Panc1 (cell line): ENCODE data around the gene MS4A4E. TPM values are rescaled to one million over a fixed set of nuclear protein-coding genes. Genes with fewer than 3 reads are reported as not detected.

Experiments
- ATAC-seq: fragments of 200-7000 bp; cut with Tn5 transposase; 2 replicates; pipeline ENCODE4 v1.9.1; 2020; ENCODE audit warnings: mild to moderate bottlenecking, moderate library complexity
- BruUV-seq: library from RNA; stranded (reverse); fragments of 400-500 nt; replicated peaks from 2 replicates; lab custom pipeline; 2021; lab: Mats Ljungman, UMichigan
- CTCF ChIA-PET: fragments of 300-600 bp; sonication (Branson Sonifier 250); formaldehyde crosslinking; loops from one replicate; lab custom pipeline; 2022; ENCODE audit warnings: antibody characterized with exemption; lab: Charles Lee
- POLR2A ChIA-PET: fragments of 300-600 bp; sonication (Branson Sonifier 250); formaldehyde crosslinking; loops from one replicate; lab custom pipeline; 2022; ENCODE audit warnings: antibody characterized with exemption; lab: Charles Lee
- DNase-seq: peaks from one replicate; pipeline ENCODE4 v3.0.0-alpha.2; 2010; ENCODE audit warnings: low read depth, low spot score
- H3K27ac ChIP-seq: 2 replicates; pipeline ENCODE4 v1.5.1; 2011; ENCODE audit warnings: mild to moderate bottlenecking, low read length, inconsistent platforms
- H3K27me3 ChIP-seq: fragments of 200-500 bp; sonication (Bioruptor generic); 2 replicates; pipeline ENCODE4 v1.6.0; 2014; ENCODE audit warnings: low read length, inconsistent platforms; ENCODE audit not compliant: control insufficient read depth, insufficient read depth
- H3K36me3 ChIP-seq: fragments of 200-500 bp; sonication (Bioruptor generic); 2 replicates; pipeline ENCODE4 v1.5.1; 2014; ENCODE audit warnings: inconsistent platforms, mild to moderate bottlenecking, low read length, moderate library complexity; ENCODE audit not compliant: control insufficient read depth, insufficient read depth
- H3K4me1 ChIP-seq: 2 replicates; pipeline ENCODE4 v1.5.1; 2011; ENCODE audit warnings: inconsistent platforms, mild to moderate bottlenecking, low read length, moderate library complexity; ENCODE audit not compliant: control insufficient read depth, insufficient read depth
- H3K4me3 ChIP-seq, 2 experiments: 2 replicates each; pipeline ENCODE4 v1.5.1; 2011 to 2012; ENCODE audit warnings: low read depth in 2 of 2, low read length in 2 of 2, mild to moderate bottlenecking in 2 of 2, inconsistent platforms in 1 of 2, moderate library complexity in 1 of 2
- H3K9me3 ChIP-seq: fragments of 200-500 bp; sonication (Bioruptor generic); 2 replicates; pipeline ENCODE4 v1.5.1; 2014; ENCODE audit warnings: low read depth, mild to moderate bottlenecking, inconsistent platforms, low read length, moderate library complexity; ENCODE audit not compliant: control insufficient read depth, insufficient read depth
- POLR2AphosphoS5 ChIP-seq: IDR thresholded peaks from 2 replicates; pipeline ENCODE4 v1.6.1; 2012; ENCODE audit warnings: mild to moderate bottlenecking, low read depth, low read length, moderate library complexity
- SIN3A ChIP-seq: IDR thresholded peaks from 2 replicates; pipeline ENCODE4 v1.6.1; 2012; ENCODE audit warnings: low read depth, mild to moderate bottlenecking, low read length, moderate library complexity, borderline replicate concordance; ENCODE audit not compliant: insufficient read depth
- TCF7L2 ChIP-seq: IDR thresholded peaks from 2 replicates; pipeline ENCODE4 v1.6.1; 2011; ENCODE audit warnings: mild to moderate bottlenecking, low read depth, low read length, inconsistent platforms
- in situ Hi-C: cut with HindIII; loops from 2 replicates; pipeline ENCODE4 v1.10.0; 2016; ENCODE audit warnings: low sequenced_read_pairs, low pct_unique_long_range_greater_than_20kb
- intact Hi-C: fragments of 100-400 bp; cut with micrococcal nuclease; formaldehyde crosslinking; loops from one replicate; pipeline ENCODE4 v1.10.0; 2022; ENCODE audit not compliant: unreplicated experiment
- total RNA-seq: library from RNA; stranded (reverse); gene quantifications from one replicate; pipeline ENCODE4 v1.2.1, GENCODE V29; 2021; ENCODE audit not compliant: unreplicated experiment
- TF ChIP-seq, protein P1 (sequence below), 2 experiments: IDR thresholded peaks; 2 replicates each; pipeline ENCODE4 v1.6.1; 2011 to 2012; ENCODE audit warnings: low read depth in 2 of 2, control low read depth in 1 of 2, low read length in 1 of 2, mild to moderate bottlenecking in 1 of 2, moderate library complexity in 1 of 2; ENCODE audit not compliant: insufficient read depth in 1 of 2
- TF ChIP-seq, protein P2 (sequence below): fragments of 450-650 bp; IDR thresholded peaks from 2 replicates; pipeline ENCODE4 v1.5.1; 2017; ENCODE audit warnings: mild to moderate bottlenecking

The MS4A4E gene
- total RNA-seq, 1 experiment from 2014 or later, result not detected

DNA sequence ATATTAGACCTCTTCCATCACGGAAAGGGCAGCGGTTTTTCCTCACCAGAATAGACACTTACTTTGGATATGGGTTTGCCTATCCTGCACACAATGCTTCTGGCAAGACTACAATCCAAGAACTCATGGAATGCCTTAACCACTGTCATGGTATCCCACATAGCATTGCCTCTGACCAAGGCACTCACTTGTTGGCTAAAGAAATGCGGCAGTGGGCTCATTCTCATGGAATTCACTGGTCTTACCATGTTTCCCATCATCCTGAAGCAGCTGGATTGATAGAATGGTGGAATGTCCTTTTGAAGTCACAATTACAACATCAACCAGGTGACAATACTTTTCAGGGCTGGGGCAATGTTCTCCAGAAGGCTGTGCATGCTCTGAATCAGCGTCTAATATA is 20.8 kb downstream of the MS4A4E start:
- no TSS peak for BruUV-seq
- intact Hi-C loops (no loop called here), in situ Hi-C loops (no loop called here)
- H3K36me3 ChIP-seq, result no peaks in the 10 kb centered on the region
- ATAC-seq (no peak), DNase-seq (no peak)
- H3K4me3 ChIP-seq, result no peak overlapping the region
- H3K27ac ChIP-seq, result no peak overlapping the region
- TF ChIP-seq TCF7L2, result no peak
- TF ChIP-seq, protein P1, sequence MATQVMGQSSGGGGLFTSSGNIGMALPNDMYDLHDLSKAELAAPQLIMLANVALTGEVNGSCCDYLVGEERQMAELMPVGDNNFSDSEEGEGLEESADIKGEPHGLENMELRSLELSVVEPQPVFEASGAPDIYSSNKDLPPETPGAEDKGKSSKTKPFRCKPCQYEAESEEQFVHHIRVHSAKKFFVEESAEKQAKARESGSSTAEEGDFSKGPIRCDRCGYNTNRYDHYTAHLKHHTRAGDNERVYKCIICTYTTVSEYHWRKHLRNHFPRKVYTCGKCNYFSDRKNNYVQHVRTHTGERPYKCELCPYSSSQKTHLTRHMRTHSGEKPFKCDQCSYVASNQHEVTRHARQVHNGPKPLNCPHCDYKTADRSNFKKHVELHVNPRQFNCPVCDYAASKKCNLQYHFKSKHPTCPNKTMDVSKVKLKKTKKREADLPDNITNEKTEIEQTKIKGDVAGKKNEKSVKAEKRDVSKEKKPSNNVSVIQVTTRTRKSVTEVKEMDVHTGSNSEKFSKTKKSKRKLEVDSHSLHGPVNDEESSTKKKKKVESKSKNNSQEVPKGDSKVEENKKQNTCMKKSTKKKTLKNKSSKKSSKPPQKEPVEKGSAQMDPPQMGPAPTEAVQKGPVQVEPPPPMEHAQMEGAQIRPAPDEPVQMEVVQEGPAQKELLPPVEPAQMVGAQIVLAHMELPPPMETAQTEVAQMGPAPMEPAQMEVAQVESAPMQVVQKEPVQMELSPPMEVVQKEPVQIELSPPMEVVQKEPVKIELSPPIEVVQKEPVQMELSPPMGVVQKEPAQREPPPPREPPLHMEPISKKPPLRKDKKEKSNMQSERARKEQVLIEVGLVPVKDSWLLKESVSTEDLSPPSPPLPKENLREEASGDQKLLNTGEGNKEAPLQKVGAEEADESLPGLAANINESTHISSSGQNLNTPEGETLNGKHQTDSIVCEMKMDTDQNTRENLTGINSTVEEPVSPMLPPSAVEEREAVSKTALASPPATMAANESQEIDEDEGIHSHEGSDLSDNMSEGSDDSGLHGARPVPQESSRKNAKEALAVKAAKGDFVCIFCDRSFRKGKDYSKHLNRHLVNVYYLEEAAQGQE (IDR thresholded peaks at IDR 0.05; ENCODE audit: insufficient read depth in 1 of 2, low read depth in 2 of 2, low read length in 1 of 2), result no peak
- TF ChIP-seq, protein P2, sequence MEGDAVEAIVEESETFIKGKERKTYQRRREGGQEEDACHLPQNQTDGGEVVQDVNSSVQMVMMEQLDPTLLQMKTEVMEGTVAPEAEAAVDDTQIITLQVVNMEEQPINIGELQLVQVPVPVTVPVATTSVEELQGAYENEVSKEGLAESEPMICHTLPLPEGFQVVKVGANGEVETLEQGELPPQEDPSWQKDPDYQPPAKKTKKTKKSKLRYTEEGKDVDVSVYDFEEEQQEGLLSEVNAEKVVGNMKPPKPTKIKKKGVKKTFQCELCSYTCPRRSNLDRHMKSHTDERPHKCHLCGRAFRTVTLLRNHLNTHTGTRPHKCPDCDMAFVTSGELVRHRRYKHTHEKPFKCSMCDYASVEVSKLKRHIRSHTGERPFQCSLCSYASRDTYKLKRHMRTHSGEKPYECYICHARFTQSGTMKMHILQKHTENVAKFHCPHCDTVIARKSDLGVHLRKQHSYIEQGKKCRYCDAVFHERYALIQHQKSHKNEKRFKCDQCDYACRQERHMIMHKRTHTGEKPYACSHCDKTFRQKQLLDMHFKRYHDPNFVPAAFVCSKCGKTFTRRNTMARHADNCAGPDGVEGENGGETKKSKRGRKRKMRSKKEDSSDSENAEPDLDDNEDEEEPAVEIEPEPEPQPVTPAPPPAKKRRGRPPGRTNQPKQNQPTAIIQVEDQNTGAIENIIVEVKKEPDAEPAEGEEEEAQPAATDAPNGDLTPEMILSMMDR, result no peak
- TF ChIP-seq SIN3A, result no peak
- TF ChIP-seq POLR2AphosphoS5, result no peak
- no peaks in the 10 kb centered on the region for H3K27me3 ChIP-seq
- ChIA-PET POLR2A (no interaction called here), CTCF (no interaction called here)
- no peaks in the 10 kb centered on the region for H3K9me3 ChIP-seq
- no peaks in the 10 kb centered on the region; the same call in 1 of the 2 replicates for H3K4me1 ChIP-seq

DNA sequence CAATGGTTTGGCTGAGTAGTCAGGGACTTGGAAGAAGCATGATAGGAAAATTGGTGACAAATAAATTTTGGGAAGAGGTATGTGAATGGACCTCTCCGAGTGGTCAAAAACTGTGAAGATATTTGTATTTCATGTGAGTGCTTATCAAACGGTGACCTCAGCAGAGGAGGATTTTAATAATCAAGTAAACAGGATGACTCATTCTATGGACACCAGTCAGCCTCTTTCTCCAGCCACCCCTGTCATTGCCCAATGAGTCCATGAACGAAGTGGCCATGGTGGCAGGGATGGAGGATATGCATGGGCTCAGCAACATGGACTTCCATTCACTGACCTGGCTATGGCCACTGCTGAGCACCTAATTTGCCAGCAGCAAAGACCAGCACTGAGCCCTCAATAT is 21.2 kb downstream of the MS4A4E start:
- POLR2A ChIA-PET, result no interaction called here
- TF ChIP-seq, protein P1 (IDR thresholded peaks at IDR 0.05; ENCODE audit: insufficient read depth in 1 of 2, low read depth in 2 of 2, low read length in 1 of 2), result no peak
- TF ChIP-seq SIN3A (no peak), TCF7L2 (no peak), POLR2AphosphoS5 (no peak)
- TF ChIP-seq, protein P2, result no peak
- CTCF ChIA-PET, result no interaction called here
- in situ Hi-C loops, result no loop called here
- no peaks in the 10 kb centered on the region for H3K27me3 ChIP-seq
- ATAC-seq (no peak), DNase-seq (no peak)
- no peaks in the 10 kb centered on the region for H3K9me3 ChIP-seq
- H3K4me3 ChIP-seq, result no peak overlapping the region
- H3K4me1 ChIP-seq, result no peaks in the 10 kb centered on the region; the same call in 1 of the 2 replicates
- H3K36me3 ChIP-seq, result no peaks in the 10 kb centered on the region
- no peak overlapping the region for H3K27ac ChIP-seq
- no TSS peak for BruUV-seq
- intact Hi-C loops, result no loop called here
